GM04503 (cell line): ENCODE results near the gene MAK.
"Not testable (repeated sequence)": the region's sequence is repeated elsewhere in the genome, so short reads cannot be mapped to it uniquely, and the experiment has no call there.

Experiments used
- DNase-seq: peaks from one replicate; pipeline ENCODE4 v3.0.0-alpha.2; 2012; ENCODE audit warnings: low read depth

The MAK gene

GRCh38 chr6:10791673-10792072, 46.7 kb downstream of the MAK start:
- DNase-seq = no peak

GRCh38 chr6:10779076-10779475, 59.3 kb downstream of the MAK start:
- DNase-seq = no peak

DNA sequence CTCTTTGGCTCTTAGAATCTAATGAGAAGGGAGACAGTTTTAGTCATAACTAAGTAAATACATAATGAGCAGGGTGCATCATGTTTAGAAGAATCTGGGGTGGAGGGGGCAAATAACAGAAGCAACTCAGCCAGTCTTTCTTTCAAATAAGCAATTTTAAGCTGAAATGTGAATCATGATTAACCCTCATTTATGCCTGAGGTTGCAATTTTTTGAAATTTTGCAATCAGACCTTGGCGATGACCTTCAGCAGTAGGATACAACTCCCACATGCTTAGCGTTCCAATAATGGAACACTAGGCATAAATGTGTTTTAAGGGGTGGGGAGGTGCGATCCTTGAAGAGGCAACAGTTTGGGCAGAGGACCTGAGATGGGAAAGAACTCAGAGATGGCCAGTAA, 60.1 kb downstream of the MAK start:
- no peak for DNase-seq

DNA sequence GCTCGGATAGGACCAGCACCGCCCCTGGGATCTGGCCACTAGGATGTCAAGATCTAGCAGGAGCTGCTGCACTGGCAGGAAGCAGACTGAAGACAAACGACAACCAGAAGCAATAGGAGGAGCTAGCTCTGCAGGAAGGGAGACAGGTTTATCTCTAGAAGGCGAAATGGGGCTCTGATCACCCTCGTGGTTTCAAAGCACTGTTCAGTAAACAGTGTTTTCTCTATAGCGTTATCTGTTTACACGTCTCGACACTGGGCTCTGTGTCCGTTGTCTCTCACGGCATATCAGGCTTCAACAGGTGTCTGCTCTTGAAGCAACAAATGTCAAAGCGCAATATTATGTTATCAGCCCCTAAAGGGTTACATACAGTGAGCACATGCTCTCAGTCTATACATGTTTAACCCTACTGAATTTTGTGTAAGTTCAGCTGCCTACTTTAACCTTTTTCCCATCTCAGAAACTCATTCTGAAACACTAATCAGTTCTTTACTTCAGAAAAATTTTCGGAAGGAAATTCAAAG, 66.9 kb downstream of the MAK start:
- DNase-seq = no peak

DNA sequence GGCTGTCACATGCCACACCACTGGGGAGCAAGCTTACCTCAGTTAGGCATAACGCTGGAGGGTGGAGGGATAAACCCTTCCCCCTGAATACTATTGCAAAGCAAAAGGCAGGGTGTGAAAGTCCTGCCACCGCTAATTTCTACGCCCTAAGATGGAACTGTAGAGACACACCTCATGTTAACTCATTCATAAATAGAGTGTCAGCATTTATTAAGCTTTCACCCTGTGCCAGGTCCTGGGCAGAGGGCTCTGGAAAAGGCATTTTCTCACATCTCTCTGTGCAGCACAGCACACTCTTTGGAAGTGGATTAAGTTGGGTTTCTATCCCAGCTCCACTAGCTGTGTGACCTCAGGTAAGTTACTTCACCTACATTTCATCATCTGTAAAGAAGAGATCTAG, 68.9 kb downstream of the MAK start:
- DNase-seq = no peak

DNA sequence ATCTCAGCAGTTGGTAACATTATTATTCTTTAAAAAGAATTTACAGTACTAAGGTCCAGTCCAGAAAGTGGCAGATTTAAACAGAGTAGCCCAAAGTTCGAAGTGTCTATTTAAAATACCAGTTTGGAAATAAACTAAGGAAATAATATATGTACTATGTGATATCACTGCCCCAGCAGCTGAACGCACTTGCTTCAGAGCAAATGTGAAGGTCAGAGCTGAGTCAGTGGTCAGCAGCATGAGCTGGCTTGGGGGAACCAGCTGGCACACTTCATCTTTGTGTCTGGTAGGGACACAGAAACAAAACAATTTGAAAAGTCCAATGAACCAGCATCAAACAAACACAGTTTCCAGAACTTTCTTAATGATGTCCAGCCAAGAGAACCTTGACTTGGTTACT, 75.3 kb downstream of the MAK start:
- no peak for DNase-seq

DNA sequence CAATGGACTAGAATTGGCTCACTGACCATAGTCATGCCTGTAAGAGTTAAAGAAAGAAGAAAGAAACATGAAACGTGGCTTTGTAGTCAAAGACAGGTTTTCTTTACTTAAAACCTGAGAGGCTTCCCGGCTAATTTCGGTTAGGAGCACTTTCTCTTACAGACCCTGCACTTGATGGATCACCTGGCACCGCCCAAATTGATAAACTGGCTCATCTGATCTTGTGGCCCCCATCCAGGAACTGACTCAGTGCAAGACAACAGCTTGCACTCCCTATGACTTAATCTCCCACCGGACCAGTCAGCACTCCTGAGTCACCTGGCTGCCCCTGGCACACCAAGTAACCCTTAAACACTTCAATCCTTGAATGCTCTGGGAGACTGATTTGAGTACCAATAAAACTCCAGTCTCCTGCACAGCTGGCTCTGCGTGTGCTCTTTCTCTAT, 78.4 kb downstream of the MAK start:
- DNase-seq = peak; percentile 28

DNA sequence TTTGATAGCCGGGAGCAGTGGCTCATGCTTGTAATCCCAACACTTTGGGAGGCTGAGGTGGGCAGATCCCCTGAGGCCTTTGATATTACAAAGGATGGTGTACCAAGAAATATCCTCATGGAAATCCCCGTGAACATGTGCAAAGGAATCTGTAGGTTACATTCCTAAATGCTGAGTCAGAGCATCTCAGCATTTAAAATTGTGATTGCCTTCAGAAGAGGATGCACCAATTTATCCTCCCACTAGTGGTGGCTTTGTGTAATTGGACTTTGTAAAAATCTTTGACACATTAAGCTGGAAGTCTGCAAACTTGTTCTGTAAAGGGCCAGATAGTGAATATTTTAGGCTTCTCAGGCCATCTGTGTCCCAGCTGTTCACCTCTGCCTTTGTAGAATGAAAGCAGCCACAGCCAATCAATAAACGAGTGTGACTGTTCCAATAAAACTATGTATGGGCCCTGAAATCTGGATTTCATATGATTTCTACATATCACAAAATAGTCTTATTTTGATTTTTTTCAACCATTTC, 79.0 kb downstream of the MAK start:
- DNase-seq = peak; percentile 64

DNA sequence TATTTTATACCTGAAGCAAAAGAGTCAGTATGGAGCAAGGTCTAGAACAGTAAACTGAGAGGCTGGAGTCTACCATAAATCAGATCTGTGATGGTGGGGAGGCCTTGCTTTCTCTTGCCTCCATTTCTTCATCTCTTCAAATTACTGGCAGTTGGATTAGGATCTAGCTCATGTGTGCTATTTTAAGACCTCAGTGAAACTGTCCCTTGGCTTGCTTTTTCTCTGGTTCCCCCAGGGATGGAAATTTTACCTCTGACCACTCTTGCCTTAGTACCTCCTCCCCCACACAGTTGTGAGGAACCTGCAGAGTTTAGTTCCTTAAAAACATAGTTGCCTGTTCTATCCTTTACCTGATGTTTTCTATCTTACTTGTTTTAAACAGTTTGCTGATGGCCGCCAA, 82.3 kb downstream of the MAK start:
- DNase-seq = no peak

GRCh38 chr6:10751757-10752156, 86.6 kb downstream of the MAK start:
- not testable (repeated sequence) for DNase-seq

GRCh38 chr6:10750568-10750967, 87.8 kb downstream of the MAK start:
- not testable (repeated sequence) for DNase-seq

DNA sequence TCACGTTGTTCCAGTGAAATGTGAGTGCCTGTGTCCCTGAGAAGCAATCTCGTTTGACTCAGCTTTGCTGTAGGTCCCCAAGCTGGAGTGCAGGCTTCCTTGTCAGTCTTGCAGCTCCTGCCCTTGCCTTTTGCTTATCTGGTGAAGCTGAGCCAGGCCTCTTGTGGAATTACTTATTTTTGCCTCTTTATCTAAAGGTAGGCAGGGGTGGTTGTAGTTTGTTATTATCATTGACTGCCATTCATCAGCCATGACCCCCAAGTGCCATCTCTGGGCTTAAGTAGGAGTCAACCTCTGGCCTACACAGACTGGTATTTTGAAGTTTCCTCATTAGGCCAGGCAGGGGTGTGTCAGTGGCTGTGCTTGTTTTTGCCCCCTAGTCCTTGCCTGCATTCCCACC, 88.6 kb downstream of the MAK start:
- no peak for DNase-seq

DNA sequence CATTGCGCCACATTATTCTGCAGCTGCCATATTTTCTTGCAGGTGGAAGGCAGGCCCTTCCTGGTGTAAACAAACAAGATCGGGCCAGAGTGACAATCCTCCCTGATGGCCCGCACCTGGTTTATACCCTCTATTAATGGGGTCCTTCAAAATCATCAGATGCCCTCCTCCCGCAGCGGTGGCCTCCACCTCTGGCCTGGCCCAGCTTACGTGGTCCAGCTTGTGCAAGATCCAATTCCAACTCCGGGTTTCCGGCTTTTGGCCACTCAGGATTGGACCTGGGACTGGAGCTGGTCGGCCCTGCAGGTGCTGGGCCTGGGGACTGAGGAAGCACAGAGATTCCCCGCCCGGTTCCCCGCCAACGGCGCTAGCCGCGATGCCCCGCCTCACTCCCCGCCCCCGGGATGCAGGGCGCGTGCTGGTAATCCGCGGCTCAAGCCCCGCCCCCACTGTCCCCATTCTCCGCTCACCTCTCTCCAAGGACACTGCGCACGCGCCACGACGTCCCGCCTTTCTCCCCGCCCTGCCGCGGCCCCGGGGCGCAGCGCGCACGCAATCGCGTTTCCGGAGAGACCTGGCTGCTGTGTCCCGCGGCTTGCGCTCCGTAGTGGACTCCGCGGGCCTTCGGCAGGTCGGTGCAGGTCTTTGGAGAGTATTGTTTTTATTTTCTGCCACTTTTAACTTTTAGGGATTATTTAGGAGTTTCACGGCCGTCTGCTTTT, 90.9 kb downstream of the MAK start, which contains the start of gene TMEM14B:
Gene TMEM14B, plus strand, starts transcription at position 555 of the 722 bp plus-strand sequence. CDS start 1,441 bp downstream, outside the sequence.
- peak; percentile 57 for DNase-seq

GRCh38 chr6:10746915-10747250, 91.5 kb downstream of the MAK start:
- no peak for DNase-seq

DNA sequence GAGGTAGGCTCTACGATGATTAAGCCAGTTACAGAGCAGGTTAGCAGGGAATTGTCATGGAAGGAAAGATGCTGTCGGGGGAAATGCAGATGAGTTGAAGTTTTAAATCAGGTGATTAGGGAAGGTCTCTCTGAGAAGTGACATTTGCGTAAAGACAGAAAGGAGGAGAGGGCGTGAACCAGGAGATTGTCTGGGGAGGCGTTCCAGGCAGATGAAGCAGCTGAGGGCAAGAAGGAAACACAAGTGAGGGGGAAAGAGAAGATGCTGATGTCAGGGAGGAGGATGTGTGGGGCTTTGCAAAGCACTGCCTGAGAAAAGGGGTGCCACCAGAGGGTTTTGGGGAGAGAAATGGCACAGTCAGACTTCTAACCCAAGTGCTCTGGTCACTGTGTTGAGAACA, 93.2 kb downstream of the MAK start:
- no peak for DNase-seq

GRCh38 chr6:10743515-10743914, 94.8 kb downstream of the MAK start:
- DNase-seq = no peak

DNA sequence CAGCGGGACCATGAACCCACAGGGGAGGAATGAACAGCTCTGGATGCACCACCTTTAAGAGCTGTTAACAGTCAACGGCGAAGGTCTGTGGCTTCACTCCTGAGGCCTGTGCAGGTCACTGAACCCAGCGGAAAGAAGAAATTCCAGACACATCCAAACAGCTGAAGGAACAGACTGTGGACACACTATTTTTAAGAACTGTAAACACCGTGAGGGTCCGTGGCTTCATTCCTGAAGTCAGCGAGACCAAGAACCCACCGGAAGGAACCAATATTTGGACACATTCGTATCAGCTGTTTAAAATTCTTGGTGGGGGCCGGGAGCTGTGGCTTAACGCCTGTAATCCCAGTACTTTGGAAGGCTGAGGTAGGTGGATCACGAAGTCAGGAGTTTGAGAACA, 96.1 kb downstream of the MAK start:
- no peak for DNase-seq

DNA sequence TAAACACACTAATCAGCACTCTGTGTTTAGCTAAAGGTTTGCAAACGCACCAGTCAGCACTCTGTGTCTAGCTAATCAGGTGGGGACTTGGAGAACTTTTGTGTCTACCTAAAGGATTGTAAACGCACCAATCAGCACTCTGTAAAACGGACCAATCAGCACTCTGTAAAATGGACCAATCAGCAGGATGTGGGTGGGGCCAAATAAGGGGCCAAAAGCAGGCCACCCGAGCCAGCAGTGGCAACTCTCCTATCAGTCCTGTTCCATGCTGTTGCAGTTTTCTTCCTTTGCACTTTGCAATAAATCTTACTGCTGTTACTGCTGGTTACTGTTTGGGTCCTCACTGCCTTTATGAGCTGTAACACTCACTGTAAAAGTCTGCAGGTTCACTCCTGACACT, 96.7 kb downstream of the MAK start:
- not testable (repeated sequence) for DNase-seq

DNA sequence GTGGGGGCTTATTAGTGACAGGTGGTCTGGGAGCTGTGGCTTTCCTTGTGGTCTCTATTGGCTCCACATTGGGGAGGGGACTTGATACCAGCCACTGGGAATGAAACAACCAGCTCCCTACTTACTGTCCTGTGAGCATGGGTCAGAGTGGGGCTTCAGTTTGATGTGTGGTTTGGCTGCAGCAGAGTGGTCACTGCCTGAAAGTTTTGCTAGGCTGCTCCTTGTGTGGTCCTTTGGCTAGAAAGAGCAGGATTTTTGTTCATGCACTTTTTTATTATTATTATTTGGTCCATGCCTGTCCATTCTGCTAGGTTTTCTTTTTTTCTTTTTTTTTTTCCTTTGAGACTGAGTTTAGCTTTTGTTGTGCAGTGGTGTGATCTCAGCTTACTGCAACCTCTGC, 98.3 kb downstream of the MAK start:
- DNase-seq = no peak

- no peak for DNase-seq
These were observed 101.6 kb downstream of the MAK start for GRCh38 chr6:10736731-10737130.

GRCh38 chr6:10733863-10734262, 104.5 kb downstream of the MAK start:
- no peak for DNase-seq

DNA sequence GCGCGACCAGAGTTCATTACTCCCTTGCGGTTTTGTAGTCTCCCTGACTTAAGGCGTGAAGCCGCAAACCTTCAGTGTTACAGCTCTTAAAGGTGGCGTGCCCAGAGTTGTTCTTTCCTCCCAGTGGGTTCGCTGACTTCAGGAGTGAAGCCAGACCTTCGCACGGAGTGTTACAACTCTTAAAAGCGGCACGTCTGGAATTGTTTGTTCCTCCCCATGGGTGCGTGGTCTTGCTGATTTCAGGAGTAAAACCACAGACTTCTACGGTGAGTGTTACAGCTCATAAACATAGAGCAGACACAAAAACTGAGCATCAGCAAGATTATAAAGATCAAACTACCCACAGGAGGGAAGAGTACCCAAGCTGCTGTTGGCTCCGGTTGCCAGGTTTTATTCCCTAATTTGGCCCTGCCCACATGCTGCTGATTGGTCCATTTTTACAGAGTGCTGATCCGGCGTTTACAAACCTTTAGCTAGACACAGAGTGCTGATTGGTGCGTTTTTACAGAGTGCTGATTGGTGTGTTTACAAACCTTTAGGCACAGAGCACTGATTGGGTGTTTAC, 105.1 kb downstream of the MAK start:
- no peak for DNase-seq

GRCh38 chr6:10730254-10730653, 108.1 kb downstream of the MAK start:
- DNase-seq = no peak

GRCh38 chr6:10725716-10726115, 112.6 kb downstream of the MAK start:
- DNase-seq = no peak
